AG04449 (cell line): ENCODE measurements around the gene CREB3.

Experiments
- CTCF ChIA-PET: fragments of 350-600 bp; formaldehyde crosslinking; extraction: SDS; loops from one replicate; lab custom pipeline; 2021; ENCODE audit warnings: antibody characterized with exemption; lab: Yijun Ruan, JAX
- POLR2A ChIA-PET: fragments of 400-600, 350-600 bp; formaldehyde crosslinking; extraction: SDS; loops from one replicate; lab custom pipeline; 2020; ENCODE audit warnings: antibody characterized with exemption, inconsistent platforms; lab: Yijun Ruan, JAX
- DNase-seq: peaks from one replicate; pipeline ENCODE4 v3.0.0-alpha.2; 2010; ENCODE audit warnings: low read depth, low spot score
- H3K4me3 ChIP-seq: 2 replicates; pipeline ENCODE4 v1.5.1; 2011; ENCODE audit warnings: low read depth, mild to moderate bottlenecking, control low read depth, low read length
- CTCF ChIP-seq: IDR thresholded peaks from one replicate; pipeline ENCODE4 v1.5.1; 2011; ENCODE audit warnings: mild to moderate bottlenecking, moderate library complexity, low read length, control low read depth, inconsistent platforms; ENCODE audit not compliant: insufficient read depth; ENCODE audit errors: missing control alignments

Gene CREB3

DNA sequence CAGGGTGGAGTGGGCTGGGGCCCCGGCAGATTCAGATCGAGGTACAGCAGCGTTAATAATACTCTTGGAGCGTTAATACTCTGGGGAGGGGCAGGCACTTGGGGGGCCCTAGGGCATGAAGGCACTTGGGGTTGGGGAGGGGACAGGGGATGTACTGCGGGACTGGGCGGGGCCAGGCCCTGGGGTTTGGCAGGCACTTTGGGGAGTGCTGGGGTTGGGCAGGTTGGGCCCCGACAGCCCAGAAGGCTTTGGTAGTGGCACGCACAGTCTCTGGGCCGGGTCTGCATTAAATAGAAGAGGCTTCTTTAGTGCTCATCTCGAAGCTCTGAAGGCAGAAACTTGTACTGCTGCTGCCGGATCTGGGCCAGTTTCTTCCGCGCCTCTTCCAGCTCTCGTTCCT, 35.0 kb upstream of the CREB3 start:
- POLR2A ChIA-PET: interaction anchor here (15.8 kb wide), 1 partner anchor 31 kb away, joined by 325 read pairs; the partner anchor contains the start of genes CREB3 and TLN1
- DNase-seq: no peak
- CTCF ChIA-PET: interaction anchor here (1.3 to 34.3 kb wide), 8 partner anchors 10 to 185 kb away, joined by 3 to 816 read pairs (median 16); partner anchors contain the start of genes ARHGEF39, CCDC107, CREB3 and RMRP
- TF ChIP-seq CTCF: no peak
- H3K4me3 ChIP-seq: no peak overlapping the region

DNA sequence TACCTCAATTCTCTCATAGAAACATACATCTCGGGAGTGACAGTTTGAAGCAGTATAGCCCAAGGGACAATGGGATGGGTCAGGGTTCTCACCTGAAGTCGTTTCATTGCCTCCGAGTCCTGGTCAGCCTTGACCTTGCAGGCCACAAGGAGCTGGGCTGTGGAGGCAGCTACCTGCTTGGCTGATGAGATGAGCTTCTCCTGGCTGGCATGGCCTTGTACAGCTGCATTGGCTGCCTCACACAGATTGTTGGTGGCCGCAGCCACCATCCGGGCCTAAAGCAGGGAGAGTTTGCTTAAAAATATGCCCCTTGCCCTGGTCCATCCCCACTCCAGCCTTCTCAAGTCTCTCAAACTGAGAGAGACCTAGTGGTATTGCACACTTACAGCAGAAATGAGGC, 34.2 kb upstream of the CREB3 start:
- TF ChIP-seq CTCF: no peak
- CTCF ChIA-PET: interaction anchor here (0.9 to 34.3 kb wide), 6 partner anchors 11 to 95 kb away, joined by 4 to 816 read pairs (median 24); partner anchors contain the start of genes CCDC107, CREB3, RMRP and TLN1
- no peak for DNase-seq
- H3K4me3 ChIP-seq: no peak overlapping the region
- POLR2A ChIA-PET: interaction anchor here (0.6 to 15.8 kb wide), 3 partner anchors 8 to 31 kb away, joined by 4 to 325 read pairs (median 6); partner anchors contain the start of genes CREB3, TLN1 and TPM2

DNA sequence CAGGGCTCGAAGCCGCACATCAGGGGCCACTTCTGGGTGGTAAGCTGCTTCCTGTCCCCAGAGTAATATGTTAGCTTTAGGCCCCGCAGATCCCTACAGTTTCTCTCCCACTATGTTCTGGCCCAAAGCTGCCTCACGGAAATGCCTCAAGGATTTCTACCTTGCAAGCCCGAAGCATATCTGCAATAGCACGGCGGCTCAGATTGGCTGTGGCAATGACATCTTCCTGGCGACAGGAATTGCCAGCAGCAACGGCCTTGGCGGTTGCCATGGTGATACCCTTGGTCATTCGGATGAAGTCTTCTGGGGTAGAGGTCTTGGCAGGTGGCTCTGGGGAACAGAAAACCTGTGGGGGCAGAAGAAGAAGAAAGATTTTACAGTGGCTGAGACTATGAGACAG, 32.4 kb upstream of the CREB3 start:
- CTCF ChIA-PET: interaction anchor here (1.8 to 34.3 kb wide), 3 partner anchors 8 to 39 kb away, joined by 9 to 816 read pairs (median 9); partner anchors contain the start of genes CREB3 and TLN1

GRCh38 chr9:35700942-35701341, 31.5 kb upstream of the CREB3 start:
- ChIA-PET CTCF (interaction anchor here (1.8 to 34.3 kb wide), 3 partner anchors 9 to 40 kb away, joined by 9 to 816 read pairs (median 9); partner anchors contain the start of genes CREB3 and TLN1), POLR2A (interaction anchor here (1.1 to 1.4 kb wide), 4 partner anchors 10 to 27 kb away, joined by 3 to 8 read pairs (median 6); no protein-coding TSS in a partner anchor)
- no peak for DNase-seq
- no peak for TF ChIP-seq CTCF
- no peak overlapping the region for H3K4me3 ChIP-seq

More for the DNA sequence above, 32.4 kb upstream of the CREB3 start:
- H3K4me3 ChIP-seq: no peak overlapping the region
- POLR2A ChIA-PET: interaction anchor here (1.2 to 1.4 kb wide), 3 partner anchors 9 to 28 kb away, joined by 5 to 8 read pairs (median 6); no protein-coding TSS in a partner anchor
- no peak for TF ChIP-seq CTCF
- DNase-seq: no peak

- no peak for TF ChIP-seq CTCF
- ChIA-PET POLR2A (interaction anchor here (0.8 to 2.2 kb wide), 4 partner anchors 12 to 45 kb away, joined by 3 to 10 read pairs (median 4); partner anchors contain the start of genes CCDC107, RMRP and TPM2), CTCF (interaction anchor here (1.1 to 34.3 kb wide), 3 partner anchors 0 to 56 kb away, joined by 3 to 816 read pairs (median 816); partner anchors contain the start of genes CREB3, TLN1 and TPM2)
- no peak overlapping the region for H3K4me3 ChIP-seq
- DNase-seq: no peak
Observed at GRCh38 chr9:35702696-35703095, 29.8 kb upstream of the CREB3 start.
